Muscle of leg (tissue), 11 donors: ENCODE results near the gene PAMR1. TPM values are rescaled to one million over a fixed set of nuclear protein-coding genes. Genes with fewer than 3 reads are reported as not detected.
A peak's percentile ranks its signal among the peaks of the same experiment; 100 is the strongest.

ENCODE experiments used
- DNase-seq: peaks from one replicate; pipeline ENCODE4 v3.0.0; 2013
- H3K27ac ChIP-seq: one replicate; pipeline ENCODE4 v1.5.1; 2013; ENCODE audit warnings: mild to moderate bottlenecking, low read length, control low read depth
- H3K27me3 ChIP-seq: one replicate; pipeline ENCODE4 v1.6.1; 2013; ENCODE audit warnings: low read length; ENCODE audit not compliant: control insufficient read depth, insufficient read depth
- H3K36me3 ChIP-seq: one replicate; pipeline ENCODE4 v1.6.1; 2013; ENCODE audit warnings: low read length; ENCODE audit not compliant: control insufficient read depth, insufficient read depth
- H3K4me1 ChIP-seq: one replicate; pipeline ENCODE4 v1.6.1; 2013; ENCODE audit warnings: low read length; ENCODE audit not compliant: control insufficient read depth, insufficient read depth
- H3K4me3 ChIP-seq: one replicate; pipeline ENCODE4 v1.5.1; 2013; ENCODE audit warnings: low read length, control low read depth
- H3K9me3 ChIP-seq: replicated peaks from 2 replicates; pipeline ENCODE4 v1.6.1; 2013; ENCODE audit warnings: low read depth, low read length; ENCODE audit not compliant: control insufficient read depth
- WGBS: methylation state at CpG from one replicate; pipeline ENCODE4 v1.1.5; 2013; ENCODE audit warnings: missing lambda C conversion rate; ENCODE audit not compliant: insufficient coverage; 5-methylcytosine and 5-hydroxymethylcytosine counted together
- polyA plus RNA-seq, 8 donors: library from polyadenylated mRNA; unstranded; fragments of 120-200 nt; gene quantifications; one replicate each; pipeline versions ENCODE4 v1.2.1 to v1.2.3, GENCODE V29; 2013; ENCODE audit warnings: inconsistent platforms in 1 of 8, low replicate concordance in 1 of 8; ENCODE audit not compliant: insufficient read length in 8 of 8, insufficient read depth in 1 of 8
- total RNA-seq: library from RNA; stranded (reverse); fragments of 120-200 nt; gene quantifications from one replicate; pipeline ENCODE4 v1.2.4, GENCODE V29; 2013

Gene PAMR1
- total and polyA plus RNA-seq, 9 donors, result 7.5 to 35.3 (median 15.2) TPM

DNA sequence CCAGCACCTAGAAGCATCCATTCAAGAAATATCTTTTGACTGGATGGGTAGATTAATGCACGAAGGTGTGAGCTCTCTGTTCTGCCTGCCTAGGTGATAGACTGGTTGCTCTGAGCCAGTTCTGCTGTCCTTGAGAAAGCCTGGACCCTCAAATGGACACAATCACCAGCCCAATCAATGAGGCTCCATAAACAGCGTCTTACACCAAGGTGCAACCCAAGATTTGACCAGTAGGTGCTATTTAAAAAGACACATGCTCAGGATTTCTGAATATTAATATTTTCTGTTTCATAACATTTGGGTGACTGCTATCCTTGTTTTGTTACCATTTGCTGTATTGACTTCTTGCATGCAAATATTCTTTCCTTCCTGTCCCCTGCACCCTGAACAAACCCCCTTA, 39.0 kb downstream of the PAMR1 start:
- Histone ChIP-seq H3K36me3 (no peaks in the 10 kb centered on the region), H3K4me1 (no peaks in the 10 kb centered on the region), H3K27me3 (peaks cover 6% of the 10 kb centered on the region), H3K27ac (no peak overlapping the region), H3K4me3 (no peak overlapping the region), H3K9me3 (peaks cover 5% of the 10 kb centered on the region)
- WGBS, result no CpG with 5 or more reads among the region's 2 CpGs
- no peak for DNase-seq

DNA sequence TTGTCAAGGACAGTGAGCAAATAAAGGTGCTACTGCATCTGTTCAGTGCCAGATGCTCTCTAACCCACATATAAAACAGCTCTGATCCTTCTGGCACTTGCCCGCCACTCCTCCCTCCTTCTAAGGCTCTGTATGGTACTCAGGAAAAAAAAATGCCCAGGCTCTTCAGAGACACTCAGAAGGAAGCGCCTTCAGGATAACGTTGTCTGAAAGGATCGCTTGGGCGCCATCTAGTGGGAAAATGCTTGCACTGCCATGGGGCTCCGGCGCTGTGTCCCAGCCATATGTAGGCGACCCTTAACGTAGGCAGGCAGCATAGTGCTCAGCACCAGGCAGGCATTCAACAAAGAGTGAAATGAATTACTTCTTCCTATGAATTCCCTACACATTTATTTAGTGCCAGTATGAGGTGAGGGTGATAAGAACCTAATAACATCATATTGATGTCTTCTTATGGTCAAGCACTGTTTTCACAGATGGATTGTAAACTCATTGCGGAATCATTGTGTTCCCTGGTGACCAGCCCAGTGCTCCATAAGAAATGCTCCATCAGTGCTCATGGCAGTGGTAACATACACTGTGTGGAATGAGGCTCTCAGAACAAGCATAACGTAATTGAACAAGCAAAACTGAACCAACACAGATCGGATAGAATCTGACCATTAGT, 39.6 kb downstream of the PAMR1 start:
- H3K9me3 ChIP-seq, result peaks cover 5% of the 10 kb centered on the region
- 10% methylated on average over 9 of the region's 12 CpGs for WGBS

DNA sequence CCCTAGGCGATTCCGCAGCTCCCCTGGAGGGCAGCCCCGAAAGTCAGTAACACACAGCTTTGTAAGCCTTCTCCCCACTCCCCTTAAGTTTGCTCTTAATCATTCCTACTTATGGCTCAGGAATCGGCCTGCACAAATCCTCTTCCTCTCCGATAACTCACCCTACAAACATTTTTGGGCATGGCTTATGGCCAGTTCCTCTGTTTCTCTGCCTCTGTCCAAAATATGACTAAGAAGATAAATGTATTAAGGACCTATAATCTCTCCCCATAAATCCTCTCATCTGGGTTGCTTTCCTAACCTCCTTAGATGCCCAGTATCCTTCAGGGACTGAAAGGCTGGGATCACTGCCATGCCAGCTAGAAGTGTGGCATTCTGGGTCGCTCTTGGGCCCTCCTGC, 41.0 kb downstream of the PAMR1 start:
- peaks cover 6% of the 10 kb centered on the region for H3K27me3 ChIP-seq
- no peak overlapping the region for H3K4me3 ChIP-seq
- no peak overlapping the region for H3K27ac ChIP-seq
- WGBS, result 96% methylated on average over 5 of the region's 6 CpGs
- H3K36me3 ChIP-seq, result no peaks in the 10 kb centered on the region
- no peaks in the 10 kb centered on the region for H3K4me1 ChIP-seq
- peaks cover 5% of the 10 kb centered on the region for H3K9me3 ChIP-seq
- DNase-seq, result no peak

More for the DNA sequence above, 39.6 kb downstream of the PAMR1 start:
- H3K27me3 ChIP-seq, result peaks cover 6% of the 10 kb centered on the region
- peak; percentile 83 for DNase-seq
- H3K36me3 ChIP-seq, result no peaks in the 10 kb centered on the region
- no peaks in the 10 kb centered on the region for H3K4me1 ChIP-seq
- H3K27ac ChIP-seq, result no peak overlapping the region
- no peak overlapping the region for H3K4me3 ChIP-seq

DNA sequence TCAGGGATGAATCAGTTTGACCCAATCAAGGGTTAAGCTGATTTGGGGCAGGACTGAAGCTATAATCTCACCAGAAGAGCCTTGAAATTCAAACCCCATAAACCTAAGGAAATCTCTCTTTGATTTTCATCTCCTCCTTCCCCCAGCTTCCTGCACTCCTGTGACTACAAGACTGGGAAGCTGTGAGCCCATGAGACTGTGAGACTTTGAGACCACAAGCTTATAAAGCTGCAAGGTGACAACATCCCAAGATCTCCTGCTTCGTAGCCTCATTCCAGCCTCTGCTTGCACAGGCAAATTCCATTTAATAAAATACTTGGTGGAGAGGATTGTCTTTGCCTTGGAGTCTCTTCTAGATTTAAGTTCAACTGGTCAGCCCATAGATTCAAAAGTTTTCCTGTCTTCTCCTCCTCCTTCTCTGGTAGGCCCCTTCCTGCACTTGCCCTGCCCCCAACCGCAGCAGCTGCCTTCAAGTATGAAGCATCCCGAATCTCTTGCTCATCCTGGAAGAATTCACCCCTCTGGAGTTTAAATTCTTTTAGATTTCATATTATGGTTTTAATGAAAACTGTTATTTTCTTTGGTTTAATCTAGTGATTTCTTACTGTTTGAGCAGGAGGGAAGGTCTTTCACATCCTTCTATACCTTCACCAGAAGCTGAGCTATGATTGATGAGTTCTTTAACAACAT, 42.1 kb downstream of the PAMR1 start:
- H3K4me3 ChIP-seq, result no peak overlapping the region
- H3K4me1 ChIP-seq, result peaks cover 5% of the 10 kb centered on the region
- no peak for DNase-seq
- H3K27me3 ChIP-seq, result peaks cover 6% of the 10 kb centered on the region
- H3K27ac ChIP-seq, result no peak overlapping the region
- H3K9me3 ChIP-seq, result peaks cover 5% of the 10 kb centered on the region
- H3K36me3 ChIP-seq, result no peaks in the 10 kb centered on the region
- no CpG with 5 or more reads among the region's 3 CpGs for WGBS

DNA sequence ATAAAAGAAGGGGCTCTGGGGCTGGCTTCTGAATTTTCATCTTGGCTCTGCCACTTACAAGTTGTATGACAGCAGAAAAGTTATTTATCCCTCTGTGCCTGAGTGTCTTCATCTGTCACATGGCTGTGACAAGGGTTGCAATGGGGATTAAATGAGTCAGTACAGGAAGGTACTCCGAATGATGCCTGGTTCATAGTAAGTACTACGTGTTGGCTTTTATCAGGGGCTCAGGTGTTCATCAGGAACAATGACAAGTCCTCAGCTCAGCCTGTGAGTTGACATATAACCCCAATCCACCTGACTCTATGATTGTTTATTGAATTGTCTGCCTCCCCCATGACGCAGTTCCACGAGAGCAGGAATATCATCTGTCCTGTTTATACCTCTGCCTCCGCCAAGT, 45.7 kb downstream of the PAMR1 start:
- WGBS, result 67% methylated on average over 1 of the region's 5 CpGs
- no peaks in the 10 kb centered on the region for H3K27me3 ChIP-seq
- H3K9me3 ChIP-seq, result peaks cover 5% of the 10 kb centered on the region

DNA sequence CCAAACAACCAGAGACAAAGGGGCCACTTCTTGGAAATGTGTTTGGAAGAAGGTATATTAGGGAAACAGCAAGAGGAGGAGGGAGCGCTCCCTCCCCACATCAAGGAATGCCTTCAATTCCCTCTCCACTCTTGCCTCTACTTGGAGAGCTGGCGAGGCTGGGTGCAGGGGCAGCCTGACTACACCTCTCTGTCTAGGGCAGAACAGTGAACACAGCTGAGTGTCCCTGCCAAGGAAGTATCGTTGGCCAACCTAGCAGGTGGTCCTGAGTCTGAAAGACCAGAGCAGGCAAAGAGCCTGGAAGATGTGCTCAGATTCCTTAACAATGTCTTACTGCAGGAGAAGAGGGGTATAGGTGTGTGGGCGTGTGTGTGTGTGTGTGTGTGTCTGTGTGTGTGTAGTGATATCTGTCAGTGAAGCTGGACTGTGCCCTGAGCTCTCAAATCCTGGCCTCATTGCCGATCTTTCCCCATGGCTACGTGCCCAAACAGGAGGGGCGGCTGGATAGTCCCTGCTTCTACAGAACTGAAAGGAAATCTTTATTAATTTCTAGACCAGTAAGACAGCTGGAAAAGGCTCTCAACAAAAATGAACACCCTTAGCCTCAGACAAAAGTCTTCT, 46.8 kb downstream of the PAMR1 start:
- 62% methylated on average over 3 of the region's 7 CpGs for WGBS
- Histone ChIP-seq H3K36me3 (no peaks in the 10 kb centered on the region), H3K9me3 (peaks cover 5% of the 10 kb centered on the region), H3K4me1 (peaks cover 12% of the 10 kb centered on the region), H3K4me3 (no peak overlapping the region), H3K27ac (no peak overlapping the region), H3K27me3 (no peaks in the 10 kb centered on the region)
- DNase-seq, result peak; percentile 48

More for the DNA sequence above, 45.7 kb downstream of the PAMR1 start:
- Histone ChIP-seq H3K27ac (no peak overlapping the region), H3K4me3 (no peak overlapping the region), H3K36me3 (no peaks in the 10 kb centered on the region), H3K4me1 (peaks cover 12% of the 10 kb centered on the region)
- no peak for DNase-seq

DNA sequence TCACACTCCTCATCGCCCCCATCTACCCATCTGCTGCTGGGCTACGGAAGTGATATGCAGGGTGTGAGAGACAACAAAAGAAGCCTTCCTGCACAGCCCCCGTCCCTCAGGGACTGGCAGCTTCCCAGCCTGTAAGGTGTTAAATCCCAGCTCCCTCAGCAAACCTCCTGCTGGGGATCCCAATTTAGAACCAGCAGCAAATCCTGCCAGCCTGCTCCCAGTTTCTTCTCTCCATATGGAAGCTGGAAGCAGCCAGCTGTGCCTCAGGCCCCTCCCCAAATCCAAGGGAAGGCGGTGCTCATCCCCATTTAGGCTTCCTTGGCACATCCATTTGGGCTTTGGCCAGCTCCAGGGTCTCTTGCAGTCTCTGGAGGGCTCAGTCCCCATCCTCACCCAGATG, 47.5 kb downstream of the PAMR1 start:
- no peak overlapping the region for H3K27ac ChIP-seq
- H3K27me3 ChIP-seq, result no peaks in the 10 kb centered on the region
- H3K9me3 ChIP-seq, result peaks cover 1% of the 10 kb centered on the region
- 14% methylated on average over 2 of the region's 4 CpGs for WGBS
- H3K4me3 ChIP-seq, result no peak overlapping the region
- no peaks in the 10 kb centered on the region for H3K36me3 ChIP-seq
- peaks cover 12% of the 10 kb centered on the region for H3K4me1 ChIP-seq
- DNase-seq, result no peak

DNA sequence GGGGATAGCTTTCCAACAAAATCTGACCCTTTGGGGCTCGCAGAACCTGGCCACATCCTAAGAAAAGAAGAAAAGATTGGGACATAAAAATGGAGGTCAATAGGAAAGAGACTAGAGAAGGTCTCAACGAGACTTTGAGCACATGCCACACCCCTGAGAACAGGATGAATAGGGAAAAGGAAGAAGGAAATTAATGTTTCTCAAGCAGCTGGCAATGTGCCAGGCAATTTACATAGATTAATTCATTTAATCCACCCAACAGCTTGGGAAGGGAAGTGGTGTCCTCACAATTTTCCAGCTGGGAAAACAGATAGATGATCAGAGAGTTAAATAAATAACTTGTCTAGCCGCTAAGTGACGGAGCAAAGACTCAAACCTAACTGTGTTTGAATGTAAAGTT, 50.7 kb downstream of the PAMR1 start:
- Histone ChIP-seq H3K9me3 (no peaks in the 10 kb centered on the region), H3K4me3 (no peak overlapping the region)
- WGBS, result no CpG with 5 or more reads among the region's 4 CpGs

DNA sequence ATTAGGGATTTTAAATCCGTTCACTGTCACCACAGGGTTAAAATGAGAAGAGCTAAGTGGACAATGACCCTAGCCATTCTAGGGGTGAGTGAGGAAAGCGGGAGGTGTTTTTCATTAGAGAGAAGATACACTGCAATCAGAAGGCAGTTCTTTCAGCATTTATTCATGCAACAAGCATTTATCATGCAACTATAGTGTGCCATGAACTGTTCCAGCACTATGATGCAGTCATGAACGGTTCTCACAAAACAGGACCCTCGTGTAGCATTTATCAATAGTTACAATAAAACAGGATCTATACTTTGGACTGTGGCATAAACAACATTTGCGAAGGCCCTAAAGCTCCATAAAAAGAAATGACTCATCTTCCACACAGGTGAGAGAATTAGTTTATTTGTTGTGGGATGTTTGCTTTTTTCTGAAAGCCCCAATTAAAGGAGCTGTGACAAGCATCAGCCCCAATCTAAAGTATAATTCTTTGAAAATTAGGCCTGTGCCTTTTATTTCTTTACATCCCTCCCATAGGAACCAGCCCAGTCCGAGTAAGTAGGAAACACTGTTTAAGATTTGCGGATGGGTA, 51.5 kb downstream of the PAMR1 start:
- WGBS, result 60% methylated on average over 1 of the region's 7 CpGs
- no peaks in the 10 kb centered on the region for H3K9me3 ChIP-seq
- no peak for DNase-seq
- H3K4me1 ChIP-seq, result peaks cover 12% of the 10 kb centered on the region
- no peak overlapping the region for H3K4me3 ChIP-seq
- H3K27ac ChIP-seq, result no peak overlapping the region
- H3K27me3 ChIP-seq, result no peaks in the 10 kb centered on the region
- no peaks in the 10 kb centered on the region for H3K36me3 ChIP-seq

More for the DNA sequence above, 50.7 kb downstream of the PAMR1 start:
- no peaks in the 10 kb centered on the region for H3K27me3 ChIP-seq
- H3K27ac ChIP-seq, result no peak overlapping the region
- H3K36me3 ChIP-seq, result no peaks in the 10 kb centered on the region
- no peak for DNase-seq
- H3K4me1 ChIP-seq, result peaks cover 12% of the 10 kb centered on the region

DNA sequence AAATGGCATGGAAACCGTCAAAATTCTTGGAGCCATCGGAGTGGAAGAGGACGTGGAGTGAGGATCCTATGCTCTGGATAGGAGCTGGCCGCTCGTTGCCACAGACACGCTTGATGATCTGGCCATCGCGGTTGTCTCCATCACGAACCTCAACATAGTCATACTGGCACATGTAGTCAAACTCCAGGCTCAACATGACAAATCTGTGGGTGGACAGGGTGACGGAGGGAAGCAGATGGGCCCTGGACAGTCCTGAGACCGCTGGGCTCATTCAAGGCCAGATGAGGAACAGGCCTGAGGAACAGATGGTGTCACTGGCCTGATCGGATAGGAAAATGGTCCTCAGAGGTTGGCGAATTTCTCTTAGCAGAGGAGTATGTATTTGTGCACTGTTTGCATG, 54.8 kb downstream of the PAMR1 start:
- H3K27me3 ChIP-seq, result no peaks in the 10 kb centered on the region
- H3K27ac ChIP-seq, result no peak overlapping the region
- no peaks in the 10 kb centered on the region for H3K36me3 ChIP-seq
- 94% methylated on average over 10 of the region's 13 CpGs for WGBS
- no peak for DNase-seq
- no peak overlapping the region for H3K4me3 ChIP-seq
- no peaks in the 10 kb centered on the region for H3K4me1 ChIP-seq
- no peaks in the 10 kb centered on the region for H3K9me3 ChIP-seq
